Spleen (tissue), 11 donors: ENCODE data around the gene PNLIPRP2. TPM values are rescaled to one million over a fixed set of nuclear protein-coding genes. Genes with fewer than 3 reads are reported as not detected.

Source experiments
- DNase-seq: peaks from one replicate; pipeline ENCODE4 v3.0.0-alpha.2; 2020
- H3K27ac ChIP-seq, 8 donors: fragments of 200-600 bp; sonication (generic) in 7 of 8; 1 replicate in 4 of 8; 2 replicates in 4 of 8; pipeline versions ENCODE4 v1.5.0 to v1.8.0; 2016 to 2021; ENCODE audit warnings: inconsistent platforms in 4 of 8, mild to moderate bottlenecking in 4 of 8, moderate library complexity in 1 of 8
- H3K27me3 ChIP-seq, 7 donors: fragments of 200-600 bp; sonication (generic) in 6 of 7; replicated peaks in 1 of 7; 1 replicate in 4 of 7; 2 replicates in 3 of 7; pipeline versions ENCODE4 v1.5.0 to v1.8.0; 2016 to 2021; ENCODE audit warnings: inconsistent platforms in 3 of 7, mild to moderate bottlenecking in 1 of 7
- H3K36me3 ChIP-seq, 6 donors: fragments of 200-600 bp; sonication (generic) in 5 of 6; 1 replicate in 4 of 6; 2 replicates in 2 of 6; pipeline versions ENCODE4 v1.5.0 to v1.8.0; 2016 to 2021; ENCODE audit warnings: inconsistent platforms in 2 of 6
- H3K4me1 ChIP-seq, 6 donors: fragments of 200-600 bp; sonication (generic) in 5 of 6; 1 replicate in 3 of 6; 2 replicates in 3 of 6; pipeline versions ENCODE4 v1.5.0 to v1.8.0; 2016 to 2021; ENCODE audit warnings: inconsistent platforms in 3 of 6
- H3K4me3 ChIP-seq, 8 donors: fragments of 200-600 bp; sonication (generic) in 7 of 8; 1 replicate in 4 of 8; 2 replicates in 4 of 8; pipeline versions ENCODE4 v1.5.0 to v1.8.0; 2016 to 2021; ENCODE audit warnings: inconsistent platforms in 4 of 8, mild to moderate bottlenecking in 4 of 8, moderate library complexity in 2 of 8
- H3K9me3 ChIP-seq, 8 donors: fragments of 200-600 bp; sonication (generic) in 7 of 8; 1 replicate in 4 of 8; 2 replicates in 4 of 8; pipeline versions ENCODE4 v1.5.0 to v1.8.0; 2016 to 2021; ENCODE audit warnings: inconsistent platforms in 4 of 8
- POLR2A ChIP-seq, 3 donors: fragments of 450-650 bp; IDR thresholded peaks; one replicate each; pipeline ENCODE4 v1.5.1; 2017; ENCODE audit warnings: antibody characterized with exemption in 3 of 3, mild to moderate bottlenecking in 1 of 3
- POLR2AphosphoS5 ChIP-seq, 3 donors: sonication (generic); formaldehyde crosslinking; IDR thresholded peaks; one replicate each; pipeline ENCODE4 v1.5.1; 2017; ENCODE audit warnings: antibody characterized with exemption in 3 of 3
- WGBS, 5 donors: extraction: QIAGEN DNeasy Blood & Tissue Kit in 3 of 5; methylation state at CpG; one replicate each; pipeline versions ENCODE4 v1.1.5 to v1.1.7; 2013 to 2018; 5-methylcytosine and 5-hydroxymethylcytosine counted together
- intact Hi-C: fragments of 100-400 bp; cut with DNase I; formaldehyde crosslinking; loops from one replicate; pipeline ENCODE4 v1.15.0; 2023; ENCODE audit warnings: low total_unique reads
- polyA plus RNA-seq, 3 donors: library from polyadenylated mRNA; stranded (reverse); fragments of 200-250 nt; gene quantifications; one replicate each; pipeline ENCODE4 v1.2.1, GENCODE V29; 2013
- total RNA-seq, 7 donors: library from RNA; depleted of rRNA in 3 of 7; stranded (reverse); fragments of >200 nt in 3 of 7; fragmentation: NEBNext Ultra II Directional in 4 of 7; extraction: Animal tissue kit (Norgen Biotek cat#: 25700) in 4 of 7; gene quantifications; one replicate each; pipeline versions ENCODE4 v1.1.0 to v1.2.1, GENCODE V29; 2016 to 2021
- TF ChIP-seq, protein P1 (sequence below), 11 experiments: fragments of 200-600 bp in 7 of 11; fragments of 450-650 bp in 4 of 11; sonication (generic) in 4 of 11; IDR thresholded peaks in 8 of 11; conservative IDR thresholded peaks in 3 of 11; 1 replicate in 7 of 11; 2 replicates in 4 of 11; pipeline versions ENCODE4 v1.4.0 to v1.8.0; 2016 to 2021; ENCODE audit warnings: antibody characterized with exemption in 11 of 11, inconsistent platforms in 4 of 11, mild to moderate bottlenecking in 1 of 11
- donor health status: healthy with polysubstance abuse.
- donor health status: DM: no; HTN: no; CAD: no; lungs with moderate emphysema.
- donor health status: DM: no; HTN: no; CAD: no.
- donor health status: Bipolar disorder and iron deficiency.
- donor health status: healthy.
- donor health status: DM: no; HTN: no; CAD: no.
- donor health status: DM: yes; HTN: yes; CAD: no.

Gene PNLIPRP2
- total and polyA plus RNA-seq, 10 donors = 0.07 to 0.60 (median 0.26) TPM; not detected in 6

DNA sequence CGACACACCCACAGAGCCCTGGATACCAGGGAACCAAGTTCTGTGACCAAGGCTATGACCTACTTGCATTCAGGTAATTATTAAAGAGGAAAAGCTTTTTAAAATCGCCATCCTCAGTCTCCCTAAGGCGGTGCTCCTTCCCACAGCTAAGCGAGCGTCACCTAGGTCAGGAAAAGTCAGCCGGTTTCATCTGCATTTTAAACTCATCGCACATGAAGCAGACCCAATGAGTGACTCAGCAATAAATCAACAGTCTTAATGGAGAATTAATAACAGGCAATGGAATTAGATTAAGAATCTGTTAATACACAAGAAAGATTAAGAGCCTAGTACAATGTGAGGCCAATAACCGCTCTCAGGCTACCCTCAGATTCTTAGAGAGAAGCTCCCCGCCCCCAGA, 62.4 kb downstream of the PNLIPRP2 start:
- WGBS, 5 donors = 82 to 89% (median 88%) methylated on average over 9 of the region's 9 CpGs
- H3K27me3 ChIP-seq = no peaks in the 10 kb centered on the region
- TF ChIP-seq, protein P1, sequence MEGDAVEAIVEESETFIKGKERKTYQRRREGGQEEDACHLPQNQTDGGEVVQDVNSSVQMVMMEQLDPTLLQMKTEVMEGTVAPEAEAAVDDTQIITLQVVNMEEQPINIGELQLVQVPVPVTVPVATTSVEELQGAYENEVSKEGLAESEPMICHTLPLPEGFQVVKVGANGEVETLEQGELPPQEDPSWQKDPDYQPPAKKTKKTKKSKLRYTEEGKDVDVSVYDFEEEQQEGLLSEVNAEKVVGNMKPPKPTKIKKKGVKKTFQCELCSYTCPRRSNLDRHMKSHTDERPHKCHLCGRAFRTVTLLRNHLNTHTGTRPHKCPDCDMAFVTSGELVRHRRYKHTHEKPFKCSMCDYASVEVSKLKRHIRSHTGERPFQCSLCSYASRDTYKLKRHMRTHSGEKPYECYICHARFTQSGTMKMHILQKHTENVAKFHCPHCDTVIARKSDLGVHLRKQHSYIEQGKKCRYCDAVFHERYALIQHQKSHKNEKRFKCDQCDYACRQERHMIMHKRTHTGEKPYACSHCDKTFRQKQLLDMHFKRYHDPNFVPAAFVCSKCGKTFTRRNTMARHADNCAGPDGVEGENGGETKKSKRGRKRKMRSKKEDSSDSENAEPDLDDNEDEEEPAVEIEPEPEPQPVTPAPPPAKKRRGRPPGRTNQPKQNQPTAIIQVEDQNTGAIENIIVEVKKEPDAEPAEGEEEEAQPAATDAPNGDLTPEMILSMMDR (IDR thresholded peaks at IDR 0.05 in 8 of 11, conservative IDR thresholded peaks at IDR 0.05 in 3 of 11) = no peak
- TF ChIP-seq POLR2A (IDR thresholded peaks at IDR 0.05) (no peak), POLR2AphosphoS5 (IDR thresholded peaks at IDR 0.05) (no peak)
- no peak overlapping the region for H3K27ac ChIP-seq
- no peak for DNase-seq
- no peaks in the 10 kb centered on the region for H3K36me3 ChIP-seq
- intact Hi-C loops = loop anchor here (10.0 kb wide), 1 partner anchor 492 kb away; no protein-coding TSS in a partner anchor
- H3K9me3 ChIP-seq = no peaks in the 10 kb centered on the region
- no peak overlapping the region for H3K4me3 ChIP-seq
- peaks cover 0 to 9% (median 3%) of the 10 kb centered on the region in 6 donors for H3K4me1 ChIP-seq

DNA sequence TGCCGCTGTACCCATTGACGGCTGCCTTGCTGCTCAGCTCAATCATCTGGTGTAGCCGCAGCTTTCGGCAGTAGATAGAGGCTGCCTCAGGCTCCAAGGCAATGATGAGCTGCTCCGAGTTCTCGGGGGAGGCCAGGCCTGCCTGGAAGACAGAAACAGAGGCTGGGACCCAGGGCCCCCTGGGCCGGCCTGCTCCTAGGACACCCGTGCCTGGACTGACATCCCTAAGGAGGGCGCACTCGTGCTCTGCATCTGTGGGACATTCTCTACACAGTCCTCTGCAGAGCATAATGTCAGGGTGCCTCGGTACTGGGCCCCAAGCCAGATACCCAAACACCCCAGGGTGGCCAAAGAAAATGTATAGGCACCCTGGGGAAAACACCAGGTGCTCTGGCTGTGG, 63.1 kb downstream of the PNLIPRP2 start:
- intact Hi-C loops = loop anchor here (10.0 kb wide), 1 partner anchor 491 kb away; no protein-coding TSS in a partner anchor
- no peak overlapping the region for H3K4me3 ChIP-seq
- peaks cover 0 to 15% (median 3%) of the 10 kb centered on the region in 6 donors for H3K4me1 ChIP-seq
- no peak for DNase-seq
- no peaks in the 10 kb centered on the region for H3K9me3 ChIP-seq
- H3K27ac ChIP-seq = no peak overlapping the region
- 92 to 95% (median 94%) methylated on average over 6 to 11 of the region's 11 CpGs for WGBS, 5 donors
- TF ChIP-seq POLR2A (IDR thresholded peaks at IDR 0.05) (no peak), POLR2AphosphoS5 (IDR thresholded peaks at IDR 0.05) (no peak)
- TF ChIP-seq, protein P1 (IDR thresholded peaks at IDR 0.05 in 8 of 11, conservative IDR thresholded peaks at IDR 0.05 in 3 of 11) = no peak
- no peaks in the 10 kb centered on the region for H3K36me3 ChIP-seq
- H3K27me3 ChIP-seq = no peaks in the 10 kb centered on the region

DNA sequence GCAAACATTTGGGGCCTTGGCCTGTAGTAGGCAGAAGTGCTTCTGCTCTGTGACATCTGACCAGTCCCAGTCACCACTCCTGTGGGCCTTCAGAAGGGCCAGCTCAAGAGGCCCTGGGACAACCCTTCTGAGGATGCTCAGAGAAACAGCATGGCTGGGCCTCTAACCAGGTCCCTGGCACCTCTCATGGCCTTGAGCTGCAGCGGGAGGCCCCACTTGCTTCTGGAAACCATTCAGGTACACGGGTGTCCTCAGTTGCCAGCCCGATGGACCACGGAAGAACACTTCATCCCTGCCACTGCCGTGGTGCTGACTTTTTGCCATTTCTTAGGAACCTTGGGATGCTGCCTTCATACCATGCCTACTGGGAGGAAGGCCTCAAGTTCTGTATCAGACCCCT, 64.0 kb downstream of the PNLIPRP2 start:
- H3K27me3 ChIP-seq = no peaks in the 10 kb centered on the region
- H3K4me3 ChIP-seq = no peak overlapping the region
- WGBS, 5 donors = 89 to 100% (median 95%) methylated on average over 5 of the region's 5 CpGs
- intact Hi-C loops = loop anchor here (10.0 kb wide), 1 partner anchor 490 kb away; no protein-coding TSS in a partner anchor
- no peak for DNase-seq
- H3K27ac ChIP-seq = no peak overlapping the region
- TF ChIP-seq POLR2AphosphoS5 (IDR thresholded peaks at IDR 0.05) = no peak
- no peak for TF ChIP-seq POLR2A (IDR thresholded peaks at IDR 0.05)
- TF ChIP-seq, protein P1 (IDR thresholded peaks at IDR 0.05 in 8 of 11, conservative IDR thresholded peaks at IDR 0.05 in 3 of 11) = no peak
- no peaks in the 10 kb centered on the region for H3K9me3 ChIP-seq
- H3K4me1 ChIP-seq = peaks cover 0 to 20% (median 3%) of the 10 kb centered on the region in 6 donors
- no peaks in the 10 kb centered on the region for H3K36me3 ChIP-seq

DNA sequence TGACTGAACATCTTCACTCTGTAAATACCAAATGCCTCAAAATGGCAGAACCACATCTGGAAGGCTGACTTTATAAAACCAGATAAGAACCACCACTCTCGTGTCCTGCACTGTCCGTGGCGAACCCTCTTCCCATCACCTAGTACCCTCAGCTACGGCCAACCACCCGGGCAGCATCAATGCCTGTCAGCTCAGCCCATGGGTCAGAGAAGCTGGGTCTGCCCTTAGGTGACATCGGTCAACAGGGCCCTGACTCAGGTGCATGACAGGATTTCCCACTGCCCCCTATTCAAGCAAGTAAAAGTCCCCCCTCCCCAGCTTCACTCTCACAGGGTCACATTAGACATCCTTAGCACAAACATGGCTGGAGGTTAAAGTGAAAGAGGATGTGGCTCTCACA, 65.1 kb downstream of the PNLIPRP2 start:
- H3K4me3 ChIP-seq = no peak overlapping the region
- no peaks in the 10 kb centered on the region for H3K9me3 ChIP-seq
- intact Hi-C loops = loop anchor here (10.0 kb wide), 1 partner anchor 489 kb away; no protein-coding TSS in a partner anchor
- H3K36me3 ChIP-seq = no peaks in the 10 kb centered on the region
- peaks cover 0 to 23% (median 4%) of the 10 kb centered on the region in 6 donors for H3K4me1 ChIP-seq
- TF ChIP-seq POLR2A (IDR thresholded peaks at IDR 0.05) (no peak), POLR2AphosphoS5 (IDR thresholded peaks at IDR 0.05) (no peak)
- TF ChIP-seq, protein P1 (IDR thresholded peaks at IDR 0.05 in 8 of 11, conservative IDR thresholded peaks at IDR 0.05 in 3 of 11) = no peak
- no peak overlapping the region for H3K27ac ChIP-seq
- DNase-seq = no peak
- H3K27me3 ChIP-seq = no peaks in the 10 kb centered on the region
- WGBS, 5 donors = 89 to 96% (median 90%) methylated on average over 6 of the region's 6 CpGs
